Muscle of arm (tissue), 12 donors: ENCODE results near the gene MED14. TPM values are rescaled to one million over a fixed set of nuclear protein-coding genes. Genes with fewer than 3 reads are reported as not detected.
A peak's percentile ranks its signal among the peaks of the same experiment; 100 is the strongest.

Source experiments
- DNase-seq: peaks from one replicate; pipeline ENCODE4 v3.0.0-alpha.2; 2013
- polyA plus RNA-seq, 12 donors: library from polyadenylated mRNA; unstranded; fragments of 120-200 nt; gene quantifications; one replicate each; pipeline ENCODE4 v1.2.1, GENCODE V29; 2013; ENCODE audit not compliant: insufficient read length in 12 of 12

Gene MED14
- polyA plus RNA-seq, 12 donors, result 23.0 to 64.7 (median 38.1) TPM; not detected in 1

DNA sequence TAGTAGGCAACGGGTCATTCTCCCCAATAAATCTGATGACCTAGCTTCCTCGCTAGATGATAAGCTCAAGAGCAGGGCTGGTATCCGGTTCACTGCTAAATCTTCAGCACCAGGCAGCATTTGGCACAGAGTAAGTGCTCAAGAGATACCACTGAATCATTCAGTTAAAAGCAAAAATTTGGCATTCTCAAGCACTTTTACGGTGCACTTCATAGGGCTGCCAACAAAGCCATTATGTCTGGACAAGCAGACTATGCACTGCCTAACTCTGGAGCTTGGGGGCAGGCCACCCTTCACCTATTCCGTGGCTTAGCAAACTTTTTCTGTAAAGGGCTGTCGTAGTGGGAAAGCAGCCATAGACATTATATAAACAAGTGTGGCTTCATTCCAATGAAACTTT is 64.2 kb downstream of the MED14 start:
- no peak for DNase-seq

DNA sequence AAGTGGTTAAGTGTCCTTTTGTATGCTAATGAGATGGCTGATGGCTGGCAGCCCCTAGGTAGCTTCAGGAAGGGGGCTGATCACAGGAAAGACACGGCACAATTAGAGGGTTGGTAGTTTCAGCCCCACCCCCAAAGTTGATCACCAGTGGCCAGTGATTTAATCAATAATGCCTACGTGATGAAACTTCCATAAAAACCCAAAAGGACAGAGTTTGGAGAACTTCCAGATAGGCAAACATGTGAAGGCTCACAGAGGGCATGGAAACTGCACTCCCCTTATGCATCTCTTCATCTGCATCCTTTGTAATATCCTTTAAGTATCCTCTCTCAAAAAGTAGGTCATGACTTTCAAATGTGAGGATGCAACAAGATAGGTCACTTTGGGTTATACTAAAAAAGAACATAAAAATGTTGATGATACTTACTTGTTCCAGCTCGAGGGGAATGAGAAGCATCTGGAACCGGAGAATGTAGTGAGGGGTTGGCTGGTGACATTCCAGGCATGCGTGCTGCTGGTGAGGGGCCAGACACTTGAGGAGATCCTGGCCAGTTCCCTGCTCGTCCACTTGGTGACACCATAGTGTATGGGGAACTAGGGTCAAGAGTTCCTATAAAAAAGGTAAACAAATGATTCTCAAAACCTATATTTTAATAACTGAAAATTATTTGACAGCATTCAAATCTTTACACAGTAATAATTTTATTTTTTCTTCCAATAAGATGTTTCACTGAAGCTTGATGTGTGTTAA is 71.3 kb downstream of the MED14 start:
- no peak for DNase-seq

DNA sequence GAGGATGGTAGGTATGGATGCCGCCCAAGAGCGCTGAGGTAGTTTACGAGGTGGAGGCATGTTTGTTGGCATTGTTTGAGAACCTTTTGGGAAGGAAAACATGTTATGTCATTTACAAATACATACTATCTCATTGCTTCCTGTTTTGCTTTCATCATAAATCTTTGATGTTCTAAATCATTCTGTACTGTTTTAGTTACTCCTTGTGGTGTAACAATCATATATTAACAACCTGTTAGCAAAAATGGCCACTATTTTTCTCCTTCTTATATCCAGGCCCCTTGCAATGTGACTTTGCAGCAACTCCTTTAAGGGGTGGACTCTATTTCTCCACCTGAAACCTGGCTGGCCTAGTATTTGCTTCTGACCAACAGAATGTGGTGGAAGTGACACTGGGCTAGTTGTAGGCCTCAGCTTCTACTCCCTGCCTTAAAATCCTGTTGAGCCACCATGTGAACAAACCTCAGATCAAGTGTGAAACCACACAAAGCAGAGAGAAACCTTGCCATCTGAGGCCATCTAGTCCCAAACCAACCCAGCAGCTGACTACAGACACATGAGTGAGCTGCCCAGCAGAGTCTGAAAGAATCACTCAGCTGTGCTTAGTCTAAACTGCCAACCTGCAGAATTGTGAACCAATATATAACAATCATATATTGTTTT is 72.1 kb downstream of the MED14 start:
- no peak for DNase-seq

DNA sequence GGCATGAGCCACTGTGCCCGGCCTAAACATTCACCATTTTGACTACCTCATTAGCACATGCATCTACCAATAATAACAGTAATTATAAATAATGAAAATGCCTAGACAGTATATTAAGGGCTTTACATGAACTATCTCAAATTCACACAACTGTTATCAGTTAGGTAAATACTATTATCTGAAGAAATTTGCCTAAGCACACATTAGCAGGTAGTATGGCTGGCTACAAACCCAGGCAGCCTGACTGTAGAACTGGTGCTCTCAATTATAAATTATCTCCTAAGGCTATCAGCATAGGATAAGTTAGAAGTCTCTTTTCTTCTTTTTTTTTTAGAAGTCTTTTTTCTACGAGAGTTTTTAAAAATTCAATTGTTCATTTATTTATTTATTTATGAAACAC is 73.9 kb downstream of the MED14 start:
- DNase-seq, result no peak

DNA sequence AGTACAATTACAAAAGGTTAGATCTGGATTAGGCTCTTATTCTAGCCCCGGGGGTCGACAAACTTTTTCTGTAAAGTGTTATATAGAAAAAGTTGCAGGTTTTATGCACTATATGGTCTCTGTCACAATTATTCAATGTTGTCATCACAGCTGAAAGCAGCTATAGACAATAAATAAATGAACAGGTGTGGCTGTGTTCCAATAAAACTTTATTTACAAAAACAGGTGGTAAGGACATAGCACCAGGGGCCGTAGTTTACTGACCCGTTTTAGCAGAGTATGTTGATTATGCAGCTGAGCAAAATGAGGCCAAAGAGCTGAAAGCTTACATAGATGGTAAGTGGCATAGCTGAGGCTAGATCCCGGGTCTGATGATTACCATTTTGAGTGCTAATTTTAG is 75.0 kb downstream of the MED14 start:
- no peak for DNase-seq

DNA sequence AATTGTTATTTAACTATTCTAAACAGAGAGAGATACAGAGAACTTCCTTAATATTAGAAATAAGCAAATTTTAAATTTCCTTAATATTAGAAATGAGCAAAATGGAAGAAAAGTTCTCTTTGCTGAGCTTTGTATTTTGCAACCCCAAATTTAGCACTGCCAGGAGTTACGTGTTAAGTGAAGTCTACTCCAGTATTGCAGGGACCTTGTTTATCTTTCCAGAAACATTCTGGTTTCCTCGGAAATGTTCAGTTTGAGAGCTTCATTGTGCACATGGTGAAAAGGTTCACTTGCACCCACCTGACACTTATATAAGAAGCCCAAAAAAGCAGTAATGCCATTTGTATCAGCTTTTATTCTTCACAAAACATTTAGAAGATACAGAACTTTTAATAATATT is 81.8 kb downstream of the MED14 start:
- no peak for DNase-seq

DNA sequence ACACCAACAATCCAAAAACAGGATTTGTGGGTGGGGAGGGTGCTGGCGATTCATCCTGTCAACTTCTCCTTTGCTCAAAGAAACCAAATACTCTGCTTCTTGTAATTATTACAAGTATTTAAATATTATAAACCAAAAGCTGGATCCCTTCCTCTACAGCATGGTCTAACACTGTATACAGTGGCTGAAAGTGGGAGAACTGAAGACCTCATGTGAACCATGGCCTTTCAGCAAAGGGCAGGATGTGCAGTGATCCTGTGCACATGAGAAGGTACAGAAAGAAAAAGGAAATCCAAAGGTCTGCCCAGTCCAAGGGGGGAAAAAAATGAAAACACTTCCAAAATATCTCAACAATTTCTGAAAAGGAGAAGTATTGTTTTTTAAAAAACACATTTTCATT is 82.7 kb downstream of the MED14 start:
- DNase-seq, result no peak

DNA sequence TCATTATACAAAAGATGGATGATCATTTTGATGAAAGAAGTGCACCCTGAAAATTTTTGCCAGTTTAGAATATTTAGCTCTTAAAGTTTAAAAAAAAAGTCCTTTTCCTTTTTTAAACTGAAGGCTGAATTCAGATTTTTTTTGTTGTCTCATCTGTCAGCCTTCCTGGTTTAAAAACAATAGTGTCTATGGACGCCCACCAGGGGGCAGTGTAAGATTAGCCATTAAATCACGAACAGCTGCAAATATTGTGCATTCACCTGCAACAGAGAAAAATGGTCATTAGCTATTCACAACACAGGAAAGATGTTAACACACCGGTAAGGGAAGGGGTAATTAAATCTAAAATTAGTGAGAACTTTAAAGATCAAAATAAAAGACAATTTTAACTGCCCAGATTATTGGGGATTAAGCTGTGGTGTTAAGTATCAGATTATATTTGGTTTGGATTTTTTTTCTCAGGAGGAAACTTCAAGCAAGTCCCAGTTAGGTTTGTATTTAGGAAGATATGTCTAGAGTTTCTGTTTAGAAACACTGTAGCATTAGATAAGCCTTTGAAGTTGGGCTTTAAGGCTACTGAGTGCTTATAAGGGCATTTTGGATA is 83.6 kb downstream of the MED14 start:
- DNase-seq, result peak; percentile 69

DNA sequence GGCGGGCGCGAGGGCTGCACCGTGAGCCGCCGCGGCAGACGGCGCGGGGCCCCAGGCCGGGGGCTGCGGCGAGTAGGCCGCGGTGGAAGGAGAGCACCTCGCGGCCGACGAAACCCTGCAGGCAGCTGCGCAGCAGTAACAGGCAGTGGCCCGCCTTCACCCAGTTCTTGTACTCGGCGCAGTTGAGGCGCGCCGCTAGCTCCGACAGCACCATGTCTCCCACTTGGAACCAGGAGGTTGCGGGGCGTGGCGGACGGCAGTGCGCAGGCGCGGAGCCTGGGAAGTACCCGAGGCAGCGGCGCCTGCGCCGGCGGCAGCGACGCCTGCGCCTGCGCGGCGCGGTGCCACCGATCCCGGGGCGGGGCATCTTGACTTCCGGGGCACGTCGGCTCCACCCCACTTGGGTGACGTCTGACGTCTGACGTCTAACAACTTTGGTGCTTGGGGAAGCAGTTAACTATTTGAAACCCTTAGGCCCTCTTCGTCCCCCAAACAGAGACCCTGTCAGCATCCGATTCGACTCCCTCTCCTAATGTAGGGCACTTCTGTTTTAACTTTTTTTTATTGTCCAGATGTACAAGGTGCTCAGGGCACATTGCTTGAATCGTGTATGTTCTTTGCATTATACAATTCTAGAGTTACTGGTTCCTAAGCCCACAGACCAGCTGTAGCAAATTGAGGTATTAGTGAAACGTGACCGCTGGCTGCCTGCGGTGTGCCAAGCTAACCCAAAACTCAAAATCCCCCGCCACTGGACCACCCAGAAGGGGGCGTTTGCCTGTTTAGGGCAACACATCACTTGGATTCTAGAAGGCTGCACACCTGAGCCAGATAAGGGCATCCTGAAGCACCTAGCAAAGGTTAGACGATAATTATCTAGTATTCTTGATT is 87.8 kb downstream of the MED14 start, which contains the start of gene CXorf38:
CXorf38 (minus strand) TSS at position 255 of the 891 bp plus-strand sequence; CDS start at position 214, 41 bp downstream.
- peak; percentile 91 for DNase-seq

DNA sequence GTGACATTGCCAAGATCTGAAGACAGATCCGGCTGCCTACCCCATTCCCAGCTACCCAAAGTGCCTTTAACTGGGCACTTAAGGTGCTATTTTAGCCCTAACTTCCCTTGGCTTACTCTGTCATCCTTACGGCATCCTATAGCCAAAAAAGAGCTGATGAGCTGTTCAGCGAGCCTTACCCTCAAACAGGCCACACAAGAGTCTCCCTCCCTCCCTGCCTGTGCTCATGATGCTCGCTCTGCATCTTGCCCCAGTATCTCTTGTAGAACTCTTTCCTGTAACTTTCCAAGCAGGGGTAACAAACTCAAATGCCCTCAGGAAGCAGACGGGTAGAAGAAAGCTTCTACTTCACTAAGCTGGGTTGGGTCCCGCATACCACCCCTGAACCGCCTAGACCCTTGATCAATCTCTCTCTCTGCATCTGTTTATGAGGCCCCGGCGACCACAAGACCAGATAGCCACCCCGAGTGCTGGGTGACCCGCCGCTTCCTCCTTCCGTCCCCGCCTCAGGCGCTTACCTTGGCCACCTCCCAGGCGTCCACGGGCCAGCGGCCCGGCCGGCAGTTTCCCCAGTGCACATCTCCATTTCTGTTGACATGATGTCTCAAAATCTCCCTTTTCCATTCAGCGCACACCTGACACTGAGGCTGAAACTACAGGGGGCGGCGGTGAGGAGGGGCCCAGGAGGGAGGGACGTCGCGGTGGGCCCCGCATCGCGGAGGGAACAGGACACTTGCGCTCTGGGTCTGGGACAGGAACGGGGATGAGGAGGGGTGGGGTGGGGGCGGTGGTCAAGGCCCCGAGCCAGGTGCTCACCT is 88.6 kb downstream of the MED14 start:
- no peak for DNase-seq

DNA sequence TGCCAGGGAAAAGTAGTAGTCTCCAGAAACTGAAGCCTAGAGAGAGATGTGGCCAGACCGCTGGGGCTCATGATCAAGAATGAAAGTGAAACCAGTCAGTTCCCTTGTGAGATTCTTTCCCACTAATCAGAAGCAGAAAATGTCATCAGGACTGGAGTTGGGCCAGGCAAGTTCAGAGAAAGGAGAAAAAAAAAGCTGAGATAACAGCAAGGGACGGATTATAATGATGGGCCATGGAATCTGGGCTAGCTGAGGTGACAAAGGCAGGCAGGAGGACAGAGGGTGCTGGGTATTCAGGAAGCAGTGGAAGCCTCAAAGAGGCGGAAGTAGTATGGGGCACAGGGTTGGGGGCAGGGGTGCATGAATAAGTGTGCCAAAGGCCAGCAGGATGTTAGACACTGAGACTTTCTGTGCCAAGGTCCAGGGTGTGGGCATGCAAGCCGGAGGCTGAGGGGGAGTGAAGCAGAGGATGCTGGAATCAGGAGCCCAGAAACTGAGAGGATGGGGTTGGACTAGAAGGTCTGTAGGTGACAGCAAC is 90.5 kb downstream of the MED14 start:
- no peak for DNase-seq

DNA sequence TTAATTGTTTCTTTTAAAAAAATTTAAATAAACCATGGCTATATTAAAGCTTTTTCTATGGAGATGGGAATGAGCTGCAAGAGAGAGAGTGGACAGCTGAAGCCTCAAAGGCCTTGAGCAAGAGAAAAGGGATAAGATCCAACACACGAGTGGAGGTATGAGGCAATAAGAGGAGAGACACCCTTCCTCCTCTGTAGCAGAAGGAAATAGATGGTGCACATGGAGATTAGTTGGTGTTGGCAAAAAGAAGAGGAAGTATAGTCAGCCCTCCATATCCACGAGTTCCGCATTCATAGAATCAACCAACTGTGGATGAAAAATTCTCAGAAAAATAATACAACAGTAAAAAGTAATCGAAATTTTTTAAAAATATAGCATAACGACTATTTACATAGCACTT is 91.2 kb downstream of the MED14 start:
- no peak for DNase-seq

DNA sequence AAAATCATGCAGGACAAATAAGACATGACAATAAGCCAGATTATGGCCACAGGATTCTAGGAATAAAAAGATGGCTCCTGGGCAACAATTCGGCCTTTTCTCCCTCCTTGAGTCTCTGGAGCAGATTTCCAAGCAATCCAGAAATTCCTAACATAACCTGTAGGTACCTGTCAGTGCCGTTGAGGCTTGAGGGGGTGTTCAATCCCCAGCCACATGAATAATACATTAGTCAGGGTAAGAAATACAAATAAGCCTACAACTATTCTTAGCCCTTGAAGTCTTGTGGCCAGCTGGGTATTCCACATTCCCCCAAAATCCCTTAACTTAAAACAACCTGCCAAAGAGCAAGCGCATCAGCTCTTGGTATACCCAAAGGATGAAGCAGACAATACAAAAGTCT is 97.7 kb downstream of the MED14 start:
- no peak for DNase-seq

DNA sequence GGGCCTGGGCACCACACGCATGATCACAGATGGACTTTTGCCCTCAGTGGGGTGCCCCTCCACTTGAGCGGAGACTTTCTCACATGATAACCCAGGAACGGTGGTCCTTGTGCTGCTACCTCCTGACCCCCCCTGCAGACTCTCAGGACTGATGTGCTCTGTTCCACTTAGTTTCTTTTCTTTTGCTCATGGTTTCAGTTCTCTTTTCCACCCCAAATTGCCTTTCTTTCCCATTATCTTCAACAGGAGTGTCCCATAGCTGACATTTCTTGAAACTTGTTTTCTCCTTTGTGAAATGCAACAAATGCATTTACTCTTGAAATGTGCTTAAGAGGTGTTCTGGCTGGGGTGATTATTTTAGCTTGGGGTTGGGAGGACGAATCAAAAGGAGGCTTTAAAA is 103.1 kb downstream of the MED14 start:
- no peak for DNase-seq

DNA sequence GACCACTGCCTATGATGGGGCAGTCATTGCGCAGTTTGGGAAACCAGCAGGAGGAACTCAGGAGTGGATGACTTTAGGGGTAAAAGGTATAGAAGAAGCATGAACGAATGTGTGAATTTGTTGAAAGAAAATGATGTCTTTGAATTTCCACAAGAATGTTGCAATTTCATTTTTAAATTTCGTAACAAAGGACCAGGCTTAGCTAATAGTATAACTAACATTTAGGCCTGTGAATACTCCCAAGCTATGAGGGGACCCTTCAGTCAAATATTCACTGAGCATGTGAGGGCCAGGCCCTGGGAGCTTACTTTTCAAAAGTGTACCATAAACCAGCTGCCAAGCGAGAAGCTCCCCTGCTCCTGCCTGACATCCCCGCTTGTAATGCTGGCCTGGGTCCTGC is 106.8 kb downstream of the MED14 start:
- DNase-seq, result no peak

DNA sequence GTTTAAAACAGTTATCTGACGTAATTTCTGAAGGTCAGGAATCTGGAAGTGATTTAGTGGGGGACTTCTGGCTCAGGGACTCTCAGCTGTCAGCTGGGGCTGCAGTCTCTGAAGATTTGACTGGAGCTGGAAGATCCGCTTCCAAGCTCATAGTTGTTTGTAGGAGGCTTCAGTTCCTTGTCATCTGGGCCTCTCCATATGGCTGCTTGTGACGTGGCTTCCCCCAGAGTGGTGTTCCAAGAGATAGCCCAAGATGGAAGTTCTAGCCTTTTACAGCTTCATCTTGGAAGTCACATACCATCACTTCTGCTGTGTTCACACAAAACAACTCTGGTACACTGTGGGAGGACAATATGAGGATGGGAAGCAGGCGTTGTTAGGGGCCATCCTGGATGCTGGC is 110.0 kb downstream of the MED14 start:
- DNase-seq, result no peak

DNA sequence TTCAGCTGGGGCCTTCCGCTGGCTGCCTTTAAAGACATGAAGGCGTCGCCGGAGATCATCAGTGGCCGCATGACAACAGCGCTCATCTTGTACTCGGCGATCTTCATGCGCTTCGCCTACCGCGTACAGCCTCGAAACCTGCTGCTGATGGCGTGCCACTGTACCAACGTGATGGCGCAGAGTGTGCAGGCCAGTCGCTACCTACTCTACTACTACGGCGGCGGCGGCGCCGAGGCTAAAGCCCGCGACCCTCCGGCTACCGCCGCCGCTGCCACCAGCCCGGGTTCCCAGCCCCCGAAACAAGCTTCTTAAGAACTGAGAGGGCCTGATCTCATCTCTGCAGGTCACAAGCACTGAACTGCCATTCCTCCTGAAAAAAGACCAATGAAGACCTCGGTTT is 111.7 kb downstream of the MED14 start:
- no peak for DNase-seq

DNA sequence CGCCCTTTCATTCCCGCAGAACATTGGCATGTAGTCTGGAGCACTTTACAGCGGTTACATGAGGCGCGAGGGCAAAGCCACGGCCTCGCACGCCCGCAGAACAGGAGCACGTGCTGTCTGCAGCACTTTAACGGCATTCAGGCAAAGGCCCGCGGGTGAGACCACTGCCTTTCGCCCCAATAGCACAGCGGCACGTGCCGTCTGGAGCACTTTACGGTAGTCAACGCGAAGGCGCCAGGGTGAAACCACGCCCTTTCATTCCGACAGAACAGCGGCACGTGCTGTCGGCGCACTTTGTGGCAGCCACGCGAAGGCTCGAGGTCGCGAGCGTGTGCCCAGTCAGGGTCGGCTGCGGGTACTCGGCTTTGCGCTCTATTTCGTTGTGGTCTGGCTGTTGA is 112.2 kb downstream of the MED14 start, which contains the start of gene MPC1L:
MPC1L (plus strand) TSS at position 290 of the 398 bp plus-strand sequence. CDS start 138 bp downstream, outside the sequence.
- no peak for DNase-seq

DNA sequence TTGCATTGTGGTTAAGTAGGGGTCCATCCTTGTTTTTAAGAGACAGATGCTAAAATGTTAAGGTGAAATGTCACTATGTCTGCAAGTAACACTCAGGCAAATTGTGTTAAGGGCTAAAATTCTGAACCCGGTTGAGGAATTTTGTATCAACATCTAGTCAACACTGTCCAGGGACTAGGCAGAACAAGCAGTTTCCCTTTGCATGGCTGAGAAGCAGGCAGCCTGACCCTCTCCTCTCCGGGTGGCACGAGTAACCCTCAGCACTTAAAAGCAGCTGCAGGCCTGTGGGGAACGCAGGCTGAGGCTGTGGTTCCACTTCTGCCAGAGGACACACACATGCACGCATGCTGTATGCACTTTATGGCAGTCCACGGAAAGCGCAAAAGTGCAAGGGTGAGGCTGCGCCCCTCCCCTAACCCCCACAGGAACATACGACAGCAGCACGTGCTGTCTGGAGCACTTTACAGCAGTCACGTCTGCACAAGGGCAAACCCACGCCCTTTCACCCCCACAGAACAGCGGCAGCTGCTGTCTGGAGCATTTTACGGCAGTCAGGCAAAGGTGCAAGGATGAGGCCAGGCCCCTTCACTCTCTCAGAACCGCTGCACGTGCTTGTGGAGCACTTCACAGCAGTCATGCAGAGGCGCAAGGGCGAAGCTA is 112.7 kb downstream of the MED14 start:
- DNase-seq, result no peak

DNA sequence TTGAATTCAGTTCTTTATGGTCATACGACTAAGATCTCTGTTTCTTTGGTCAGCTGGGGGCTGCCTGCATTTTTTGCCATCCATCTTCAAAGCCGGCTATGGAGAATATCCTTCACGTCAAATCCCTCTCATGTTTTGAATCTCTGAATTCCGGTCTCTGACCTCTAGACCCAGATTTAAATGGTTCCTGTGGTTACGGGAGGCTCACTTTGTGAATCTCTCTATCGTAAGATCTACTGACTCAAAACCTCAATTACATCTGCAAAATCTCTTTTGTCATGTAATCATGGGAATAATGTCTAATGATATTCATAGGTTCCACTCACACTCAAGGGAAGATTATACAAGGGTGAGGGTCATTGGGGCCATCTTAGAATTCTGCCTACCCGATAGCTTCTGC is 117.8 kb downstream of the MED14 start:
- DNase-seq, result no peak
